ENCODE data around the gene ADNP.

The ADNP gene

GRCh38 chr20:50844430-50845100, 86.7 kb downstream of the ADNP start:
- DNase-seq = peak; percentile 85

- no peak for DNase-seq
These were observed 87.6 kb downstream of the ADNP start for GRCh38 chr20:50843331-50844276.

DNA sequence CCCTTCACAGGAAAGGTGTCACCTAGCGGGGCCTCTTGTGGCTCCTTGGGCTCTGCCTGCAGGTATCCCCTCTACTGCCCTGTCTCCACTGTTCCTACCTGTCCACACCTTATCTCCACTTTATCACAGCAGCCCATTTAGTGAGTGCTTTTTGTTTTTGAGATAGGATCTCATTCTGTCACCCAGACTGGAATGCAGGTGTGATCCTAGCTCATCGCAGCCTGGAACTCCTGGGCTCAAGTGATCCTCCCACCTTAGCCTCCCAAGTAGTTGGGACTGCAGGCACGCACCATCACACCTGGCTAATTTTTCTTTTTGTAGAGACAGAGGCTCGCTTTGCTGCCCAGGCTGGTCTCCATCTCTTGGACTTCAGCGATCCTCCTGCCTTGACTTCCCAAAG, 88.4 kb downstream of the ADNP start:
- DNase-seq = no peak

Measured in fibroblast of skin of right biceps (primary cell).